Measurements from ENCODE around the gene BIRC2. TPM values are rescaled to one million over a fixed set of nuclear protein-coding genes. Genes with fewer than 3 reads are reported as not detected.

BIRC2 gene
- total and polyA plus RNA-seq, 9 of the 15 experiments (the other 6 are each of a cell fraction or from before 2014, with no cell fraction given), result 14.3 to 45.9 (median 20.7) TPM

DNA sequence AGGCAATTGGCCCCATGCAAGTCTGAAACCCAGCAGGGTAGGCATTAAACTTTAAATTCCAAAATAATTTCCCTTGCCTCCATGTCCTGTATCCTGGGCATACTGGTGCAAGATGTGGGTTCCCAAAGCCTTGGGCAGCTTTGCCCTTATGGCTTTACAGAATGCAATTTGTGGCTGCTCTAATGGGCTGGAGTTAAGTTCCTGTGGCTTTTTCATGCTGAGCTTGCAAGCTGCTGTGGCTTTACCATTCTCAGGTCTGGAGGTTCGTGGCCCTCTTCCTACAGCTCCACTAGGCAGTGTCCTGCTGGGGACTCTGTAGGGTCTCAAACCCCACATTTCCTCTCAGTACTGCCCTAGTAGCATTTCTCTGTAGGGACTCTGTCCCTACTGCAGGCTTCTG lies 44.8 kb upstream of the BIRC2 start (continued):
- TF ChIP-seq, protein P1, sequence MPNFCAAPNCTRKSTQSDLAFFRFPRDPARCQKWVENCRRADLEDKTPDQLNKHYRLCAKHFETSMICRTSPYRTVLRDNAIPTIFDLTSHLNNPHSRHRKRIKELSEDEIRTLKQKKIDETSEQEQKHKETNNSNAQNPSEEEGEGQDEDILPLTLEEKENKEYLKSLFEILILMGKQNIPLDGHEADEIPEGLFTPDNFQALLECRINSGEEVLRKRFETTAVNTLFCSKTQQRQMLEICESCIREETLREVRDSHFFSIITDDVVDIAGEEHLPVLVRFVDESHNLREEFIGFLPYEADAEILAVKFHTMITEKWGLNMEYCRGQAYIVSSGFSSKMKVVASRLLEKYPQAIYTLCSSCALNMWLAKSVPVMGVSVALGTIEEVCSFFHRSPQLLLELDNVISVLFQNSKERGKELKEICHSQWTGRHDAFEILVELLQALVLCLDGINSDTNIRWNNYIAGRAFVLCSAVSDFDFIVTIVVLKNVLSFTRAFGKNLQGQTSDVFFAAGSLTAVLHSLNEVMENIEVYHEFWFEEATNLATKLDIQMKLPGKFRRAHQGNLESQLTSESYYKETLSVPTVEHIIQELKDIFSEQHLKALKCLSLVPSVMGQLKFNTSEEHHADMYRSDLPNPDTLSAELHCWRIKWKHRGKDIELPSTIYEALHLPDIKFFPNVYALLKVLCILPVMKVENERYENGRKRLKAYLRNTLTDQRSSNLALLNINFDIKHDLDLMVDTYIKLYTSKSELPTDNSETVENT (CRISPR knock-in tag; IDR thresholded peaks at IDR 0.05), result no peak

GRCh38 chr11:102304686-102305085 lies 42.3 kb upstream of the BIRC2 start:
- H3K27me3 ChIP-seq (ENCODE audit: control insufficient read depth in 2 of 2, insufficient read depth in 2 of 2, low read length in 2 of 2), result no peaks in the 10 kb centered on the region; a peak in 1 of 5 replicates
- WGBS (ENCODE audit: insufficient coverage, low coverage, missing lambda C conversion rate), result 0% methylated on average over 4 of the region's 4 CpGs
- ChIA-PET POLR2A (no interaction called here), CTCF (ENCODE audit: low intra/inter-chr PET ratio) (no interaction called here)
- DNase-seq (ENCODE audit: extremely low read depth in 1 of 4, low spot score in 3 of 4) (no peak), ATAC-seq (no peak), FAIRE-seq (no peak)
- peaks cover 0 to 16% of the 10 kb centered on the region in 2 experiments; a peak in 1 of 5 replicates for H3K4me1 ChIP-seq (replicated peaks in 1 of 2; ENCODE audit: control insufficient read depth in 2 of 2, insufficient read depth in 2 of 2, low read length in 2 of 2)
- intact Hi-C loops (cut with micrococcal nuclease), result no loop called here
- no peaks in the 10 kb centered on the region for H4K20me1 ChIP-seq (replicated peaks; ENCODE audit: control insufficient read depth, insufficient read depth, low read length)
- no peak overlapping the region for H2AFZ ChIP-seq (ENCODE audit: low read depth, low read length)
- H3K4me2 ChIP-seq (ENCODE audit: insufficient read depth, low read length), result no peak overlapping the region
- no peak overlapping the region for H3K27ac ChIP-seq (ENCODE audit: extremely low read depth, low read depth, low read length)
- no peak overlapping the region for H3K9ac ChIP-seq (ENCODE audit: insufficient read depth in 1 of 2, low read depth in 2 of 2, low read length in 2 of 2)
- in situ Hi-C loops (cut with MboI), result no loop called here
- H3K79me2 ChIP-seq (ENCODE audit: control insufficient read depth, insufficient read depth, low read length), result no peaks in the 10 kb centered on the region
- no peaks in the 10 kb centered on the region for H3K9me3 ChIP-seq (replicated peaks; ENCODE audit: control insufficient read depth, insufficient read depth, low read depth, low read length)
- H3K36me3 ChIP-seq (ENCODE audit: control insufficient read depth, insufficient read depth, low read length), result no peaks in the 10 kb centered on the region
- no TSS peak for BruUV-seq (replicated peaks)
- no peak overlapping the region for H3K4me3 ChIP-seq
- no peaks in the 10 kb centered on the region for H3K9me1 ChIP-seq (ENCODE audit: control insufficient read depth, insufficient read depth, low read length)
- TF ChIP-seq ZNF121 (CRISPR knock-in tag; conservative IDR thresholded peaks at IDR 0.05) (no peak), ETV1 (tag; conservative IDR thresholded peaks at IDR 0.05; ENCODE audit: low read depth) (no peak), SLC30A9 (CRISPR knock-in tag; IDR thresholded peaks at IDR 0.05) (no peak), KDM2B (CRISPR knock-in tag; IDR thresholded peaks at IDR 0.05) (no peak), ARID1B (IDR thresholded peaks at IDR 0.05) (no peak), LCOR (CRISPR knock-in tag; IDR thresholded peaks at IDR 0.05) (no peak), ZNF174 (CRISPR knock-in tag; IDR thresholded peaks at IDR 0.05) (no peak), MEF2A (IDR thresholded peaks at IDR 0.05; ENCODE audit: control insufficient read depth, low read depth, low read length) (no peak), DACH1 (IDR thresholded peaks at IDR 0.05; ENCODE audit: partially characterized antibody) (no peak)
- TF ChIP-seq, protein P2, sequence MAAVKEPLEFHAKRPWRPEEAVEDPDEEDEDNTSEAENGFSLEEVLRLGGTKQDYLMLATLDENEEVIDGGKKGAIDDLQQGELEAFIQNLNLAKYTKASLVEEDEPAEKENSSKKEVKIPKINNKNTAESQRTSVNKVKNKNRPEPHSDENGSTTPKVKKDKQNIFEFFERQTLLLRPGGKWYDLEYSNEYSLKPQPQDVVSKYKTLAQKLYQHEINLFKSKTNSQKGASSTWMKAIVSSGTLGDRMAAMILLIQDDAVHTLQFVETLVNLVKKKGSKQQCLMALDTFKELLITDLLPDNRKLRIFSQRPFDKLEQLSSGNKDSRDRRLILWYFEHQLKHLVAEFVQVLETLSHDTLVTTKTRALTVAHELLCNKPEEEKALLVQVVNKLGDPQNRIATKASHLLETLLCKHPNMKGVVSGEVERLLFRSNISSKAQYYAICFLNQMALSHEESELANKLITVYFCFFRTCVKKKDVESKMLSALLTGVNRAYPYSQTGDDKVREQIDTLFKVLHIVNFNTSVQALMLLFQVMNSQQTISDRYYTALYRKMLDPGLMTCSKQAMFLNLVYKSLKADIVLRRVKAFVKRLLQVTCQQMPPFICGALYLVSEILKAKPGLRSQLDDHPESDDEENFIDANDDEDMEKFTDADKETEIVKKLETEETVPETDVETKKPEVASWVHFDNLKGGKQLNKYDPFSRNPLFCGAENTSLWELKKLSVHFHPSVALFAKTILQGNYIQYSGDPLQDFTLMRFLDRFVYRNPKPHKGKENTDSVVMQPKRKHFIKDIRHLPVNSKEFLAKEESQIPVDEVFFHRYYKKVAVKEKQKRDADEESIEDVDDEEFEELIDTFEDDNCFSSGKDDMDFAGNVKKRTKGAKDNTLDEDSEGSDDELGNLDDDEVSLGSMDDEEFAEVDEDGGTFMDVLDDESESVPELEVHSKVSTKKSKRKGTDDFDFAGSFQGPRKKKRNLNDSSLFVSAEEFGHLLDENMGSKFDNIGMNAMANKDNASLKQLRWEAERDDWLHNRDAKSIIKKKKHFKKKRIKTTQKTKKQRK (IDR thresholded peaks at IDR 0.05; ENCODE audit: borderline replicate concordance, low read depth, low read length), result no peak
- TF ChIP-seq, protein P1 (CRISPR knock-in tag; IDR thresholded peaks at IDR 0.05), result no peak
- TF ChIP-seq, protein P3, sequence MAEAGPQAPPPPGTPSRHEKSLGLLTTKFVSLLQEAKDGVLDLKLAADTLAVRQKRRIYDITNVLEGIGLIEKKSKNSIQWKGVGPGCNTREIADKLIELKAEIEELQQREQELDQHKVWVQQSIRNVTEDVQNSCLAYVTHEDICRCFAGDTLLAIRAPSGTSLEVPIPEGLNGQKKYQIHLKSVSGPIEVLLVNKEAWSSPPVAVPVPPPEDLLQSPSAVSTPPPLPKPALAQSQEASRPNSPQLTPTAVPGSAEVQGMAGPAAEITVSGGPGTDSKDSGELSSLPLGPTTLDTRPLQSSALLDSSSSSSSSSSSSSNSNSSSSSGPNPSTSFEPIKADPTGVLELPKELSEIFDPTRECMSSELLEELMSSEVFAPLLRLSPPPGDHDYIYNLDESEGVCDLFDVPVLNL (CRISPR knock-in tag; IDR thresholded peaks at IDR 0.05; ENCODE audit: low read depth), result no peak

Data from K562 (cell line).